GM15510 (cell line): ENCODE measurements around the gene EPS8L2.

Experiments
- POLR2A ChIP-seq: IDR thresholded peaks from 3 replicates; pipeline ENCODE4 v1.6.1; 2011; ENCODE audit warnings: borderline replicate concordance; ENCODE audit not compliant: insufficient read length; ENCODE audit errors: extremely low read depth

Gene EPS8L2

GRCh38 chr11:680970-681369, 25.1 kb upstream of the EPS8L2 start:
- no peak for TF ChIP-seq POLR2A

- TF ChIP-seq POLR2A: no peak
Observed at GRCh38 chr11:686451-687243, 19.4 kb upstream of the EPS8L2 start.

GRCh38 chr11:687751-688150, 18.3 kb upstream of the EPS8L2 start:
- TF ChIP-seq POLR2A: no peak

- no peak for TF ChIP-seq POLR2A
Observed at GRCh38 chr11:688681-689080, 17.4 kb upstream of the EPS8L2 start.

- no peak for TF ChIP-seq POLR2A
Observed at GRCh38 chr11:689625-690024, 16.4 kb upstream of the EPS8L2 start.

GRCh38 chr11:690738-691633, 15.0 kb upstream of the EPS8L2 start:
- no peak for TF ChIP-seq POLR2A

GRCh38 chr11:691710-692590, 14.1 kb upstream of the EPS8L2 start:
- no peak for TF ChIP-seq POLR2A

GRCh38 chr11:692824-693414, 13.1 kb upstream of the EPS8L2 start:
- TF ChIP-seq POLR2A: no peak

- TF ChIP-seq POLR2A: no peak
Observed at GRCh38 chr11:693415-693831, 12.6 kb upstream of the EPS8L2 start.

GRCh38 chr11:693887-694562, 12.0 kb upstream of the EPS8L2 start:
- no peak for TF ChIP-seq POLR2A

GRCh38 chr11:694563-695287, 11.3 kb upstream of the EPS8L2 start, which contains the start of gene DEAF1:
DEAF1 (minus strand) TSS chr11:695222; CDS start chr11:695047, 175 bp downstream.
- TF ChIP-seq POLR2A: peak; percentile 39

GRCh38 chr11:695288-695537, 10.8 kb upstream of the EPS8L2 start:
- no peak for TF ChIP-seq POLR2A

- TF ChIP-seq POLR2A: peak; percentile 80
Observed at GRCh38 chr11:695538-696248, 10.3 kb upstream of the EPS8L2 start, which contains the start of gene TMEM80. TMEM80 (plus strand) TSS chr11:695816; CDS start chr11:695828, 12 bp downstream.

- TF ChIP-seq POLR2A: no peak
Observed at GRCh38 chr11:696955-697491, 9.0 kb upstream of the EPS8L2 start.
